ENCODE measurements around the gene GALNT17.

The GALNT17 gene

GRCh38 chr7:71389976-71390375 is 258.0 kb downstream of the GALNT17 start:
- Histone ChIP-seq H3K36me3 (ENCODE audit: control insufficient read depth, insufficient read depth, low read length) (no peaks in the 10 kb centered on the region), H3K4me3 (replicated peaks; ENCODE audit: low read depth, low read length) (no peak overlapping the region), H3K27me3 (replicated peaks; ENCODE audit: control insufficient read depth, insufficient read depth, low read length) (no peaks in the 10 kb centered on the region)
- TF ChIP-seq CTCF (IDR thresholded peaks at IDR 0.05; ENCODE audit: insufficient read depth, low read length, poor library complexity, severe bottlenecking) = no peak
- DNase-seq (ENCODE audit: extremely low read depth, insufficient read length) = no peak

GRCh38 chr7:71393661-71394060 is 261.7 kb downstream of the GALNT17 start:
- DNase-seq (ENCODE audit: extremely low read depth, insufficient read length) = no peak
- H3K27me3 ChIP-seq (replicated peaks; ENCODE audit: control insufficient read depth, insufficient read depth, low read length) = no peaks in the 10 kb centered on the region

GRCh38 chr7:71402684-71403083 is 270.7 kb downstream of the GALNT17 start:
- TF ChIP-seq CTCF (IDR thresholded peaks at IDR 0.05; ENCODE audit: insufficient read depth, low read length, poor library complexity, severe bottlenecking) = no peak
- Histone ChIP-seq H3K4me3 (replicated peaks; ENCODE audit: low read depth, low read length) (no peak overlapping the region), H3K27me3 (replicated peaks; ENCODE audit: control insufficient read depth, insufficient read depth, low read length) (no peaks in the 10 kb centered on the region), H3K36me3 (ENCODE audit: control insufficient read depth, insufficient read depth, low read length) (no peaks in the 10 kb centered on the region)
- no peak for DNase-seq (ENCODE audit: extremely low read depth, insufficient read length)

More at GRCh38 chr7:71393661-71394060, 261.7 kb downstream of the GALNT17 start:
- Histone ChIP-seq H3K36me3 (ENCODE audit: control insufficient read depth, insufficient read depth, low read length) (no peaks in the 10 kb centered on the region), H3K4me3 (replicated peaks; ENCODE audit: low read depth, low read length) (no peak overlapping the region)
- no peak for TF ChIP-seq CTCF (IDR thresholded peaks at IDR 0.05; ENCODE audit: insufficient read depth, low read length, poor library complexity, severe bottlenecking)

GRCh38 chr7:71403202-71403946 is 271.4 kb downstream of the GALNT17 start:
- Histone ChIP-seq H3K27me3 (replicated peaks; ENCODE audit: control insufficient read depth, insufficient read depth, low read length) (no peaks in the 10 kb centered on the region), H3K36me3 (ENCODE audit: control insufficient read depth, insufficient read depth, low read length) (no peaks in the 10 kb centered on the region), H3K4me3 (replicated peaks; ENCODE audit: low read depth, low read length) (no peak overlapping the region)
- no peak for TF ChIP-seq CTCF (IDR thresholded peaks at IDR 0.05; ENCODE audit: insufficient read depth, low read length, poor library complexity, severe bottlenecking)
- no peak for DNase-seq (ENCODE audit: extremely low read depth, insufficient read length)

GRCh38 chr7:71404726-71405345 is 272.9 kb downstream of the GALNT17 start:
- H3K36me3 ChIP-seq (ENCODE audit: control insufficient read depth, insufficient read depth, low read length) = no peaks in the 10 kb centered on the region
- no peak for DNase-seq (ENCODE audit: extremely low read depth, insufficient read length)
- no peaks in the 10 kb centered on the region for H3K27me3 ChIP-seq (replicated peaks; ENCODE audit: control insufficient read depth, insufficient read depth, low read length)

More at GRCh38 chr7:71404726-71405345, 272.9 kb downstream of the GALNT17 start:
- no peak overlapping the region for H3K4me3 ChIP-seq (replicated peaks; ENCODE audit: low read depth, low read length)
- no peak for TF ChIP-seq CTCF (IDR thresholded peaks at IDR 0.05; ENCODE audit: insufficient read depth, low read length, poor library complexity, severe bottlenecking)
